ENCODE measurements around the gene ZNF566. TPM values are rescaled to one million over a fixed set of nuclear protein-coding genes. Genes with fewer than 3 reads are reported as not detected.
A peak's percentile ranks its signal among the peaks of the same experiment; 100 is the strongest.

ZNF566 gene
- total RNA-seq: 8.4 and 11.2 TPM in 2 replicates

DNA sequence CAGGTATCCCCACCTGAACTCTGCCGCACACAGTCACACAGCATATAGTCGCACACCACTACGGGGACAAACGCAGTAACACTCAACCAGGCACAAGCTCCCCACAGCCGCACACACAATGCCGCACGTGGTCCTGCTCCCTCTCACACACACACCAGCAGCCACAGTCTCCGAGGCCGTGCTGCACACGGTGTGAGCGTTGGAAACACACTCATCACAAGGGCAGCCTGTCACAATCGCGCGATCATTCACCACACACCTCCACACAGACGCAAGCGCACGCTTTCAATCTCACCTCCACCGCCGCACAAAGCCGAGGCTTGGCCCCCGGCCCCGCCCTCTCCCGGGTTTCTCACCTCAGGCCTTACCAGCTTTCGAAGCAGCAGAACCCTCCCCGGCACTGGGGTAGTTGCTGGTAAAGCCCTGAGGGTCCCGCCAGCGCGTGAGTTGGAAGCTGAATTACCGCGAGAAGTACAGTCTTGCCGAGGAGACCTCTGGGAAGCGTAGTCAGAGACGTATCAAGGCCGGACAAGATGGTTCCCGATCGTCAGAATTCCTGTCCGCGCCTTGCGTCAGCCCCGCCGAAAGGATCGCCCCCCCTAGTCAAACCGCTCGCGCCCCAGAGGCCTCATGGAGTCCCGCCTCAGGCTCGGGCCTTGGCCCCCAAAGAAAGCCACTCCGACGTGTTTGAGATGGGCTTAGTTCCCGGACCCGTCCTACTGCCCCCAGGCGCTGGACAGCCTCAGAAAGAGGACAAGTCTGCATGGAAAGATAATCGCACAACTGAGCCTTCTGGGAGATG lies at the start of gene ZNF566:
TSS of gene ZNF566 (minus strand) at position 444 of the 802 bp plus-strand sequence. CDS start 13,004 bp downstream, outside the sequence.
- DNase-seq (ENCODE audit: low read depth): peak; percentile 97
- TF ChIP-seq, protein P1, sequence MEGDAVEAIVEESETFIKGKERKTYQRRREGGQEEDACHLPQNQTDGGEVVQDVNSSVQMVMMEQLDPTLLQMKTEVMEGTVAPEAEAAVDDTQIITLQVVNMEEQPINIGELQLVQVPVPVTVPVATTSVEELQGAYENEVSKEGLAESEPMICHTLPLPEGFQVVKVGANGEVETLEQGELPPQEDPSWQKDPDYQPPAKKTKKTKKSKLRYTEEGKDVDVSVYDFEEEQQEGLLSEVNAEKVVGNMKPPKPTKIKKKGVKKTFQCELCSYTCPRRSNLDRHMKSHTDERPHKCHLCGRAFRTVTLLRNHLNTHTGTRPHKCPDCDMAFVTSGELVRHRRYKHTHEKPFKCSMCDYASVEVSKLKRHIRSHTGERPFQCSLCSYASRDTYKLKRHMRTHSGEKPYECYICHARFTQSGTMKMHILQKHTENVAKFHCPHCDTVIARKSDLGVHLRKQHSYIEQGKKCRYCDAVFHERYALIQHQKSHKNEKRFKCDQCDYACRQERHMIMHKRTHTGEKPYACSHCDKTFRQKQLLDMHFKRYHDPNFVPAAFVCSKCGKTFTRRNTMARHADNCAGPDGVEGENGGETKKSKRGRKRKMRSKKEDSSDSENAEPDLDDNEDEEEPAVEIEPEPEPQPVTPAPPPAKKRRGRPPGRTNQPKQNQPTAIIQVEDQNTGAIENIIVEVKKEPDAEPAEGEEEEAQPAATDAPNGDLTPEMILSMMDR (IDR thresholded peaks at IDR 0.05; ENCODE audit: insufficient read depth, low read depth, low read length): peak; percentile 7
- peak within 1 kb of the TSS; percentile 95 for H3K4me3 ChIP-seq (ENCODE audit: low read depth, low read length)

DNA sequence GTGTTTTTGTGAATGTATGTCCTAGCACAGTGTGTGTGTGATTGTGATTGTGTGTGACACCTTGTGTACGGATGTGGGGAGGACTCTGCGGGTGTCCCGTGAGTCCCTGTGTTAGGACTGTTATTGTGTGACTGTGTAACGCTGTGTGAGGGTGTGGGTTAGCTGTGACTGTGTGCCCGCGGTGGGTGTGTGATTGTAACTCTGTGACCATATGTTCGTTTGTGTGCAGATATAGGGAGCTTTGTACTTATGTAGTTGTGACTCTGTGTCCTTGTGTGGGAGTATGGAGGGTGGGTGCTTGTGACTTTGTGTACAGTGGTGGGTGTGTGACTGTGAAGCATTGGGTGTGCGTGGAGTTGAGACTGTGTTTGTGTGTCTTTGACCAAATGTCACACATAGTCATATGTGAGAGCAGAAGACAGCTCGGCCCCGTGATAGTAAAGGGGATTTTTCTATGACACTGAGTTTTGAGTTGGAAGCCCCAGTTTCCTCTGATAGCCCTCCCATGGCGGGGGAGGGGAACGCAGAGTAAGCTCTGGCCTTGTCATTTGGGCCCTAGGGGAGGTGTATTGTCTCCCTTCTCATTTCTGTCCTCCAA lies 39.7 kb upstream of the ZNF566 start:
- peak overlapping the region; percentile 94 for H3K4me3 ChIP-seq (ENCODE audit: low read depth, low read length)
- DNase-seq (ENCODE audit: low read depth): no peak
- TF ChIP-seq, protein P1 (IDR thresholded peaks at IDR 0.05; ENCODE audit: insufficient read depth, low read depth, low read length): no peak

- peak; percentile 97 for DNase-seq (ENCODE audit: low read depth)
- peak within 1 kb of the TSS; percentile 94 for H3K4me3 ChIP-seq (ENCODE audit: low read depth, low read length)
- TF ChIP-seq, protein P1 (IDR thresholded peaks at IDR 0.05; ENCODE audit: insufficient read depth, low read depth, low read length): peak; percentile 4
Observed at GRCh38 chr19:36528194-36528920, 39.0 kb upstream of the ZNF566 start, which contains the start of gene ZNF260. Gene ZNF260 (minus strand): TSS chr19:36528271. CDS start chr19:36515238, 13,033 bp downstream.

GRCh38 chr19:36527873-36528193 lies 38.5 kb upstream of the ZNF566 start:
- peak overlapping the region; percentile 94 for H3K4me3 ChIP-seq (ENCODE audit: low read depth, low read length)
- DNase-seq (ENCODE audit: low read depth): no peak
- TF ChIP-seq, protein P1 (IDR thresholded peaks at IDR 0.05; ENCODE audit: insufficient read depth, low read depth, low read length): no peak

DNA sequence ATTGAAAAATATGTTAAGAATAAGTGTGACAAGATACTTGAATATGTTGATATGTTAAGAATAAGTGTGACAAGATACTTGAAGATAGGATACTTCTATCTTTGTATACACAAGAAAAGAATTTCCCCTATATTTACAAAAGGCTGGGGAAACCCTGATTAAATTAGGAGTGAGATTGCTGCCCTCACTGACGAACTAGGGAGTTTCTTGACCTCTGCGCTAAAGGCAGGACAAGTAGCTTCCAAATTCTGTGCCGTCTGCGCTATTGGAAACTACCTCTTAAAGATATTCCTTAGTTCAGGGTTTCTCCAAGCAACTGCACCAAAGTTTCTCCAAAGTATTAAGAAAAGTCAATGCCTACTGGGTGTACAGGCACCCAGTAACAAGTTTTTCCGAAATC lies 38.0 kb upstream of the ZNF566 start:
- H3K4me3 ChIP-seq (ENCODE audit: low read depth, low read length): peak overlapping the region; percentile 94
- TF ChIP-seq, protein P1 (IDR thresholded peaks at IDR 0.05; ENCODE audit: insufficient read depth, low read depth, low read length): no peak
- peak; percentile 15 for DNase-seq (ENCODE audit: low read depth)

- H3K4me3 ChIP-seq (ENCODE audit: low read depth, low read length): no peak overlapping the region
- TF ChIP-seq, protein P1 (IDR thresholded peaks at IDR 0.05; ENCODE audit: insufficient read depth, low read depth, low read length): no peak
- DNase-seq (ENCODE audit: low read depth): no peak
Observed at GRCh38 chr19:36526581-36526980, 37.2 kb upstream of the ZNF566 start.

Data from fibroblast of villous mesenchyme (primary cell).